DMS 273 (cell line): ENCODE data around the gene HIRA.
A peak's percentile ranks its signal among the peaks of the same experiment; 100 is the strongest.

Experiments
- DNase-seq: peaks from one replicate; lab custom pipeline; 2025; ENCODE audit not compliant: unreplicated experiment; lab: John Stamatoyannopoulos, UW

Gene HIRA

DNA sequence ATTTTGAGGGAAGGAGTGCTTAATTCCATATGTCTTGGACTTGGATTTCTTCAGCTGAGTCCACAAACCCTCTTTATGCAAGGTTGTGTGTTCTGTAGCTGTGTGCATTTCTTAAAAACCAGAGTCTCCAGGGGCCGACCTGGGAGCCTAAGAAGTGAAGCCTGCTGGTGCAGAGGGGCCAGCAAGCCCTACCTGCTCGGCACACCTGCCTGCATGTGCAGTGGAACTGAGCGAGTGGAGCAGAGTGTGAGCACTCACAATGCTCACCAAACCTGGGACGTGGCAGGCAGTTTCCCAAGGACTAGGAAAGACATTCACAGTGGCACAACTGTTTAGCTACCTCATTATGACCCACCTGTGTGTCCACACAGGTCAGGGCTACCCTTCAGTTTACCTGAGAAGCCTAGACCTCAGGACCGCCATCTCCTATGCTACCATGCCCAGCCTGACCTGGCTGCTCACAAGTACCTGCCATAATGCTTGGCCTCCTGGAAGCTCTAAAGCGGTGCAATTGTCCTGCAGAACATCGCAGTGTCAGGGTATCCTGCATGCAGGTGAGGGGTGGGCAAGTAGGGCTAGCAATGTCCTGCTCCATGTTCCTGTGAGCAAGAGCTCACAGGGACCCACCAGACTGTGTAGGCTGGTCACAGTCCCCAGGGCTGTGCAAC is 12.1 kb upstream of the HIRA start:
- DNase-seq = no peak

DNA sequence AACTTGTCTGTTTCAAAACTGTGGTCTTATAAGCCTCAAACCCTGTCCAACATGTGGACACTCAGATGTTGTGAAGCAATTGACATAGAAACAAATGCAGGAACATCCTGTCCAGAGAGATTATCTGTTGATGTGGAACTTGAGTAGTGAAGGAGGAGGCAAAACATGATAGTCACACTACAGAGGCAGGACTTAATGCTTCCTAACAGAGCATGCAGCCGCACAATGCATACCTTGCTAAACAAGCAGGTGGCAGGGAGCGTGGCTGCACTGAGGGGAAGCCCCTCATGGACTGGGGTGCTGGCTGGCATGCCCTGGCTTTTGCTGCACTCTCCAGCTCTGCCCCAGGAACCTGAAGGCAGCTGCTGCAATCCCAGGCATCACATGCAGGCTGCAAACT is 10.6 kb upstream of the HIRA start:
- DNase-seq = no peak

DNA sequence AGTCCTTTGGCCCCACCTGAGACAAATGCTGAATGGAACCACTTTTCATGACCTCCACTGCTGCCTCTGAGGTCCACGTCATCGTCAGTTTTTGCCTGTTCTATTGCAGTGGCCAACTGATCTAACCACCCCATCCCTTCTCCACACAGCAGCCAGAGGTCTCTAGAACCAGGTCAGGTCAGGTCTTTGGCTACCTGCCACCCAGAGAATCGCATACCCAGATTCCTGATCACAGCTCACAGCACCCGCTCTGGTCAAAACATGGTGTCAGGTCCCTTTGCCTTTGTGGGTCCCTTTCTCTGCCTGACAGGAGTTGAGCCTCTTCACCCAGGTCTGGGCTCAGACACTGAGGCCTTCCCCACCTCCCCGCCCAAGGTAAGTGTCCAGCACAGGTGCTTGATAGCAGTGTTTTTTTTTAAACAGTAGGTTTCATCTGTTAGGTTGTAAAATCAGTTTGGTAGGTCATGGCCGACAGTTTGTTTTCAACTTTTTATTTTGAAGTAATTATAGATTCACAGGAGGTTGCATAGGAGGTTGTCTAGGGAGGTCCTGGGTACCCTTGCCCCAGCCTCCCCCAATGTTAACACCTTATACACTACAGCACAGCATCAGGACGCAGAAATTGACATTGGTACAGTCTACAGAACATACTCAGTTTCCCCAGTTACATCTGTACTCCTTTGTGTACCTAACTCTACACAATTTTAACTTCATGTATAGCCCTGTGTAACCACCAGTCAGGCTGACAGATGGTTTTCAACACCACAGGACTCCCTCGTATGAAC is 9.1 kb upstream of the HIRA start:
- no peak for DNase-seq

DNA sequence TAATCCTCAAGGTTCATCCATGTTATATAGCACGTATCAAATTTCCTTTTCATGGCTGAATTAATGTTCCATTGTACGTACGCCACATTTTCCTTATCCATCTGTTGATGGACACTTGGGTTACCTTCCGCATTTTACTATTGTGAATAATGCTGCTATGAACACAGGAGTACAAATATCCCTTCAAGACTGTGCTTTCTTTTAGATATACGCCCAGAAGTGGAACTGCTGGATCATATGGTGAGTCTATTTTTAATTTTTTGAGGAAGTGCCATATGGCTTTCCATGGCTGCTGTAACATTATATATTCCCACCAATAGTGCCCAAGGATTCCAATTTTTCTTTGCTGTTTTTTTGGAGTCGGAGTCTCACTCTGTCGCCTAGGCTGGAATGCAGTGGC is 6.8 kb upstream of the HIRA start:
- DNase-seq = peak; percentile 63

DNA sequence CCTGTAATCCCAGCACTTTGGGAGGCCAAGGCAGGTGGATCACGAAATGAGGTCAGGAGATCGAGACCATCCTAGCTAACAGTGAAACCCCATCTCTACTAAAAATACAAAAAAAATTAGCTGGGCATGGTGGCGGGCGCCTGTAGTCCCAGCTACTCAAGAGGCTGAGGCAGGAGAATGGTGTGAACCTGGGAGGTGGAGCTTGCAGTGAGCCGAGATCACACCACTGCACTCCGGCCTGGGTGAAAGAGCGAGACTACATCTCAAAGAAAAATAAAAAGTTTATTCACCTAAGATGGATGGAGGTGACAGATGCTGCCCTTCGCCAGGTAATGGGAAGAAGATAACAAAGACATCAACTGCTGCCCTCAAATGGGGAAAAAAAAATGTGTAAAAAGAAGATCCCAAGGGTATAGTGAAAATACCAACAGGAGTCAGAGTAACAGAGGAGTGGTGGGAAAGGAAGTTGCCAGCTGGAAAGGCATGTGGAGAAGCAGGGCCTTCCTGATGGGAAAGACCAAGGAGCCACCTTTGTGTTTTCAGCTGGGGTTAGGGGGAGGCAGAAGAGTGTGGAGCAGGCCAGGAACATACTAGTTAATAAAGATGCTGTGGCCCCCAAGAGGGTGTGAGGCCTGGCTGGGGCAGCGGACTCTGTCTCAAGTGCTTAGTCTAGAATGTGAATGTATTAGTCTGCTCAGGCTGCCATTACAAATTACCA is 5.1 kb upstream of the HIRA start:
- DNase-seq = peak; percentile 19

DNA sequence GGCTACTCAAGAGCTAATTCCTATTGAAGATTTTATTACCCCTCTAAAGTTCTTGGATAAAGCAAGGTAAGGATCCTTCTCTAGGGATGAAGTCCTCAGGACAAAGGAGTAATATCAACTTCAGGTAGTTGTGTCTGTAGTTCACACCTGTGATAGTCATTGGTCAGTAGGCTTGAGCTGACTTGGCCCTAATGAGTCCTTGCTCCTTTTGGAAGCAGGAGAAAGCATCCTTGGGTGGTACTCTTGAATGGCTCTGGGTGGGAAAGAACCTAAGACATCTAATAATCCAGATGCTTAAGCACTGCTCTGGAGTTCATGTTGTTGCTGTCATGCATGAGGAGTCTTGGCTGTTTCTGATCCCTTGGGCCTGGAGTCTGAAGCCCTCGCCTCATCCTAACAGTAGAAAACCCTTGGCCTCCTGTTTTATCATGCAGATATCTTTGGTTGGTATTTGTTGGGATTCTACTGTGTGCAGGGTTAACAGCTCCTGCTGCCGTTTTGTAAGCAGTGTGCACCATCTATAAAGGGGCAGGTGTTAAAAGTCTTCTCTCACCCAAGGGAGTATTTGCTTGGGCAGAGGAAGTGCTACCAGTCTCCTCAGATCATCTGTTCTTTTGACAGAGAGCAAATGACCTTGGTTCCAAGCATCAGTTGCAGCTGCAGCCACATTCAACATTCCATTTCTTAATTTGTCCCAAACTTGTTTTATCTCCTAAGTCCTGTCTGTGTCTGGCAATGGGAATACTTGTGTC is 3.5 kb upstream of the HIRA start:
- no peak for DNase-seq

DNA sequence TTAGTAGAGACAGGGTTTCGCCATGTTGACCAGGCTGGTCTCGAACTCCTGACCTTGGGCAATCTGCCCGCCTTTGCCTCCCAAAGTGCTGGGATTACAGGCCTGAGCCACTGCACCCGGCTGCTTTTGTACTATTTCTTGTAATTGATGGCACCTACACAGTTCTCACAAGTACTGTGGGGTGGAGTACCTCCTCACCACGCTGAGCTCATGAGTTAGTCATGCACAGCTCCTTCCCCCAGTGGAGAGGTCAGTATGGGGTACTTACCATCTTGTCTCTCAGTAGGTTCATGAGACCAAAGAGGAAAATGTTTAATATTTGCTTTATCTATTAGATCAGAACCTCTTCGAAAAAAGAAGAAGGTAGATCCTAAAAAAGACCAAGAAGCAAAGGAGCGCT is 2.9 kb upstream of the HIRA start:
- DNase-seq = no peak

DNA sequence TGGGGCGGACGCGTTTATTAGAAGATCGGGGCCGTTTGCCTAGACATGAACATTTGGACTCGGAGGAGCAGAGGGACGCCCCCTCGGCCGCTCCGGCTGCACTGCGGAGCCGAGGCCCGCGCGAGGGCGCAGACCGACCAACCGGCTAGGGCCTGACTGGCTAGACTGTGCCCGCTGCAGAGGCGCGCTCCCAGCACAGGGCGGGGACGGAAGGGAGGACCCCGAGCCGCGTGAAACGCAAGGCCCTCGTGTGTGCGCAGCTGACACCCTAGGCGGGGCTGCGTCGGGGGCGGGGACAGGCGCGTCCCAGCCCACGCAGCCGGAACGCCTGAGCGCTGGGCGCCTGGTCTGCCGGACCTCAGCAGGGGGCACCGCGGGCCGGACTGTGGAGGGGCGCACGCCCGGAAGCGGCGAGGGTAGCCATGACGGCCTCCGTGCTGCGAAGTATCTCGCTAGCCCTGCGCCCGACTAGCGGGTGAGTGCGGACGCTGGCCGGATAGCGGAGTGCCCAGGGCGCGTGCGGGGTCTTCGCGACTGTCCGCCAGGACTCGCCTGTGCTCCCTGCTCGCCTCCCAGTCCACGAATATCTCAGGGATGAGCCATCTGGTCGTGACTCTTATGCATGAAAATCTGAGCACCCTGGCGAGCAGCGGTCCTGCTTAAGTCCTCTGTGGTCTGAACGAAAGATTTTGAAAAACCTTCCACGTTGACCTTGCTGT is 759 bp upstream of the HIRA start, which contains the start of gene MRPL40:
Gene MRPL40 (plus strand): TSS at position 413 of the 719 bp plus-strand sequence. CDS start 10 bp downstream, at position 423.
- peak; percentile 95 for DNase-seq

DNA sequence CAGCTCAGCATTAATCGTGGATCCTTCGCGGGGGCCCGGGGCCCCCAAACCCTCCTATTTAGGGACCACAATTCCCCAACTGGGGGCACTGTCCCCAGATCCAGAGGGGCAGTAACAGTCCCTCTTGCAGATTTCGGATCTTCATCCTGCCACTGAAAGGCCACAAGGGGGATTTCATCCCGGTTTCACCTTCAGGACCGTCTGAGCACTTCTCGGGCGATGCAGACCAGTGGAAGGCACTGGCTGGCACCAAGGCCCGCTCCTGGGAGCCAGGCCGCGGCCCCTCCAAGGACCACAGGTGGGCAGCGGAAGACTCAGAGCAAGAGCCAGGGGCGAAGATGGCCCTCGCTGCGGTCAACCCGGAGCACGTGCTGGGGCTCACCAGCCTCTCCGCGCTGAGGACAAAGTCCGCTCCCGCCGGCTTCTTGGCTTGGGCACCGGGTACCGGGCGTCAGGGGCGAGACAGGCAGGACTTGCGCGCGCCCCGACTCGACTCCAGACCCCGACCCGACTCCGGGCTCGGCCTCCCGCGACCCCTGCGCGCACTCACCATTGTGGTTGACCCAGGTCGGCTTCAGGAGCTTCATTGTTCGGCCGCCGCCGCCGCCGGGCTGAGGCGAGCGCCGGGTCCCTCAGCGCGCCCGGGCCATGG is 517 bp downstream of the HIRA start:
- DNase-seq = peak; percentile 72

DNA sequence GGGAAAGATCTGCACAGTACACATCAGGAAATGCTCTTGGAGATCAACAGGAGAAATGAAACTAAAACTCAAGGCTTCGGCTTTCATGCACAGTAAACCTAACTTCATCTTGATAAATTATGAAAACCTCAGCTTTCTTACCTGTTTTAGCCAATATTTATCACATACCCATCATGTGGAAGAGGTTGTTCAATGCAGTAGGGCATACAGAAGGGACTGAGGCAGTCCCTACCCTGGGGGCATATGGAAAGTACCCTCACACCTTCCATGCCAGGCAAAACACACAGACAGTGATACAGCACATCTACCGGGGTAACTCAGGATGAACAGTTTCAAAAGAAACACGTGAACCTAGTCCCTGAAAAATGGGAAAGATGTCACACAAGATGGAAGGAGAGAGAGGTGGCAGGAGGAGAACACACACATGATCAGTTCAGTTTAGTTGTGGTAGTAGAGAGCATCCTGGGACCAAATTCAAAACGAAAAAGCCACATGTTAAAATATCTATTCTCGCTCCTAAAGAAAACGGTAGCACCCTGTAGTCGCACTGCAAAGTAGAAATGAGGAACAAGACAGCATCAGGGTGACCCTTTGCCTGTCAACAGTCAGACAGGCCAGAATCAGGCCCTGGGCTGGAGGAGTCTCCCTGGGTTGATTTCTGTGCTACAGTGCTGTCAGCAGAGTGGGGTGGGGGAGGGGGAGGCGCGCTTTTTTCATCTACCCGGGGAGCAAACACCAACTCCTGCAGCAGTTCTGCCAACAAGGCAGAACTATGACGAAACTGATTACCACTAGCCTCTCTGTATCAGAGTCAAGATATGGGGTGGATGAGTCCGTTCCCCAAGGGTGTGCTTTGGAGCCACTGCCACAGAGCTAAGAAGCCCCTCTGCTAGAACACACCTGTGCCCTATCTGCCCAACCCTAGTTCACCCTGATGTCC is 1.3 kb downstream of the HIRA start:
- peak; percentile 54 for DNase-seq

DNA sequence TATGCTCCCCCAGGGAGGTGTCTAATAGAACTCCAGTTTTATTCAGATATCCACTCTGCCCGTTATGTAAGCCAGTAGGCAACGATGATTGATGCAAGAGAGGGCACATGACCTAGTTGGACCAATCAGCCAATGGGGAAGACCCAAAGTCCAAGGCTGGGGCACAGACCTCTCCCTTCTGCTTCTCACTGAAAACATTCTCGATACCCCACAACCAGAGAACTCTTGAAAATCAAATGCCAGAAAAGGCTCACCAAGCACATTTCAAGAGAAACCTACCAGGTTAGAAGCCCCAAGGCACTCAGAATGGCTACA is 7.4 kb downstream of the HIRA start:
- DNase-seq = no peak

DNA sequence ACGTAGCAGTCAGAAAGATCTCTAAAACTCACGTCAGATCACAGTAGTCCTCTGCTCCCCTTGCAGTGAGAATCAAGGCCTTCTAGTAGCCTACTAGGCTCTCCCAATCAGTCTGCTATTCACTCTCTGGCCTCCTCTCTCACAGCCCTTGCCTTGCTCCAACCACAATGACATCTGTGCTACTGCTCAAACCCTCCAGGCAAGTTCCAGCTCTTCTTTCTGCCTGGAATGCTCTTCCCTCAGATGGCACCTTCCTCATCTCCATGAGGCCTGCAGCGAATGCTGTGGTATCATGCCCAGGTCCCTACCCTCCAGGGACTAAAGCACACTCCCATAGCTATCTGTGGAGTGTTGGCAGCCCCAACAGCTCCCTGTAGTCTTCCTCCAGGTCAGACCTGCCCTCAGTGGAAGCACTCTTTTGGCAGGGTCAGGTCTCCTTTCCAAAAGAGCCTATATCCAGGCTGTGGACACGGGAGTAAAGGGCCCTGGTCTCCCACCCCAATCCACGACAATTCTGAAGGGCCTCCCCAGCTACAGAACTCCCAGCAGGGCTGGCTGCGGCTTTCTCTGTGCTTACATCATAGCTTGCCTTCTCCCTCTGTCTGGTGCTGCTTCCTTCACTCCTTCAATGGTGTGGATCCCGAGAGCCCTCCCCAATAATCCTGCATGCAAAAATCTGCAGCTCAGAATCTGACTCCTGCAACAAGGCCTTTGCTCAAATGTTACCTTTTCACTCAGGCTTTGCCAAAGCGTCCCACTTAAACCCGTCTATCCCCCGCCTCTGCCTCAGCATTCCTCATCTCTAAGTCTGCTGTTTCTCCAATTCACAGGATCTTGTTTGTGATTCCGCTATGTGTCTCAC is 8.9 kb downstream of the HIRA start:
- DNase-seq = no peak

DNA sequence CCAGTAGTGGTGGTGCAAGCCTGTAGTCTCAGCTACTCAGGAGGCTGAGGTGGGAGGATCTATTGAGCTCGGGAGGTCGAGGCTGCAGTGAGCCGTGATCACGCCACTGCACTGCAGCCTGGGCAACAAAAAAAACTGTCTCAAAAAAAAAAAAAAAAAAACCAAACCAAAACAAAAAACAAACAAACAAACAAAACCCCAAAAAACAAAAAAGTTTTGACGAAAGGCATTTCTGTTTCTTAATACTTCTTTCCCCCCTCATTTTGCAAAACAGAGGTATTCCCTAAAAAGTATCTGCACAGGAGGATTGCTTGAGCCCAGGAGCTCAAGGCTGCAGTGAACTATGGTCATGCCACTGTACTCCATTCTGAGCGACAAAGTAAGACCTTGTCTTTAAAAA is 11.2 kb downstream of the HIRA start:
- DNase-seq = no peak

DNA sequence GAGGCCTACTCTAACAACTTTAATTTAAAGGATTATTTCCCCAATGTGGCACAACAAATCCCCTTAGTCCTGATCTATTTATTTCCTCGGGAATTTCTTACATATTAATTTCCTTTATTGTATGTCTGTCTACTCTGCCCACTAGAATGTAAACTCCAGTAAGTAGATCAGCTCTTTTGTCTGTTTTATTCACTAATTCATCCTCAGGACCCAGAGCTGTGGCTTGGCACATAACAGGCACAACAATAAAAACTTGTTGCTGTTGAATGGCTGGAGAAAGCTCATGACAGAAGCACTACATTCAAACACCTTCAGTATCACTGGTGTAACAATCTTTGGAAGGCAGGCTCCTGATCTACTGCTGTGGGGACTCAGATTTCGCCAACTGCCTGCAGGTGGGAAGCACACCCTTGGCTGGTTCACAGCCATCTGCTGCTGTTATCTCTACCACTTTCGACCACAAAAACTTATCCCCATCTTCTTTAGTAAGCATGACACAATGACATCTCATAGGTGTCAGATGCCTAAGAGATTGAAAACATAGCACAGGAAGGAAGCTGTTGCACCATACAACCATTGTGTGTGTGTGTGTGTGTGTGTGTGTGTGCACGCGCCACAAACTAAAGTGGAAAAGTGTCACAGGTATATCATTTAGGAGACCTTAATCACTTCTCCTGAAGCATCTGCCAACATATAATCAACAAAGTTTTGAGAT is 11.9 kb downstream of the HIRA start:
- peak; percentile 35 for DNase-seq

DNA sequence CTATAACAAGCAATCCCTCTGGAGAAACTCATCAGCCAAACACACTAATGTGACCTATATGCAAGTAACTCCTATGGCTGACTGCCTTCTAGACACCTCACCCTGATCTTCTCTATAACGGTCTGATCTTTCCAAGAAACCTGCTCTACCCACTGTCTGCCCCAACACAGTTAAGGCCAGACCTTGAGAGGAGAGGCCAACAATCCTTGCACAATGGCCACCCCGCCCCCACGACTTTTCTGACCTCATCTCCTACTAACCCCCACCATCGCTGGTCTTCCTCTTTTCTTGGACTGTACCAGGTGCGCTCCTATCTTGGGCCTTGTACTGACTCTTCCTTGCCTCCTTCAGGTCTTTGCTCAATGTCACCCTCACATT is 12.5 kb downstream of the HIRA start:
- DNase-seq = no peak

DNA sequence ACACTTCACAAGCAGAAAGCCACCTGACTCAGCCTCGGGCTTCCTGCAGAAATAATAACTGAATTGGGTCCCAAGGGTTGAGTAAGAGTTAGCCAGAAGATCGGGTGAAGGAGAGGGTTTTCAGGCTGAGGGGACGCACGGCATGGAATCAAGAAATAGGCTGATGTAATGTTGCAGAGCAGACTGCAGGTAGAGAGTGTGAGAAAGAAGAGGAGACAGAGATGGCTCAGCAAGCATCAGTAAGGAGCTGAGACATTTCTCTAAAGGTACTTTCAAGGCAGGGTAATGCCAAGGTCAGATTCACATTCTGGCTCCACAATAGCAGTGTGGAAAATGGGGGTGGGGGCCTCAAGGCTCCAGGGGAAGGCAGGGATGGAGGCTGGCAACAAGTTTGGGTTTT is 18.6 kb downstream of the HIRA start:
- DNase-seq = no peak

DNA sequence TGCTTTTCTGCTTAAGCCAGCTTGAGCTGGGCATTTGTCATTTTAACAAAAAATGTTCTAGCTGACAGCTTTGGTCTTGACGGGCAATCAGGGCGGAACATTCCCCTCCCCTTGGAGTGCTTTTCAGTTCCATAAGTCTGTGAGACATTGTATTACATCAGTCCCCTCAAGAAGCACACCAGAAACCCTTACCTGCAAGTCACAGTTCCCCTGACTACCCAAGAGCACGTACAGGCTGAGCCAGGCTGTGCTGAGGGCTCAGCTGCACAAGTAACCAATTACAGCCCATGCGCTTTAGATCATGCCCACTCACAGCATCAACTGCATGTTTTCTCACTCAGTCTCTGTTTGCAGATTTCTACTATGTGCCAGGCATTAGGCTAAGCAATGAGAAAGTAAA is 19.1 kb downstream of the HIRA start:
- DNase-seq = no peak

DNA sequence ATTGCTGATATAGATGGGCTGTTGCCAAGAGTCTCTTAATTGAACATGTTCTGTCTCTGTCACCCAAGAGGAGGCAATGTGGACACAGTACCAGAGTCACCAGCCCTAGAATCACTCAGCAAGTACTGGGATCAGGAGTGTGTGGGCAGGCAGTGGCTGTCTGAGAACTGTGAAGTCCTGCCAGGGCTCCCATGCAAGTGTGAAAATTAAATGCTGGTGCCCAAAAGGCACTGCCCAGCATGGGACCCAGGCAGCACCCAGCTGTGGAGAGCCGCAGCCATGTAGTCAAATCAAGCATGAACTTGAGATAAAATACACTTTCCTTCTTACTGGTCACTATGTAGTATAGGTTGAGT is 19.9 kb downstream of the HIRA start:
- DNase-seq = no peak
